OCI-LY3 (cell line): Measurements from ENCODE around the gene PCED1A.

ENCODE experiments used
- CTCF ChIP-seq: fragments of 200-600, 300-600 bp; sonication (generic); IDR thresholded peaks from 2 replicates; pipeline ENCODE4 v1.5.1; 2014; ENCODE audit warnings: antibody characterized with exemption, low read length, low read depth
- EZH2phosphoT487 ChIP-seq: fragments of 200-600 bp; shearing (Covaris generic); IDR thresholded peaks from 2 replicates; pipeline ENCODE4 v1.6.1; 2018; ENCODE audit warnings: antibody characterized with exemption, mixed run types, low read depth

- no peak for TF ChIP-seq EZH2phosphoT487
- TF ChIP-seq CTCF, result no peak
Observed at GRCh38 chr20:2833761-2834160, 6.7 kb downstream of the PCED1A start.
